ENCODE data around the gene ARHGAP35. TPM values are rescaled to one million over a fixed set of nuclear protein-coding genes. Genes with fewer than 3 reads are reported as not detected.
"Not testable (repeated sequence)": the region's sequence is repeated elsewhere in the genome, so short reads cannot be mapped to it uniquely, and the experiment has no call there.

The ARHGAP35 gene
- total RNA-seq, result 25.5 and 28.5 TPM in 2 replicates

DNA sequence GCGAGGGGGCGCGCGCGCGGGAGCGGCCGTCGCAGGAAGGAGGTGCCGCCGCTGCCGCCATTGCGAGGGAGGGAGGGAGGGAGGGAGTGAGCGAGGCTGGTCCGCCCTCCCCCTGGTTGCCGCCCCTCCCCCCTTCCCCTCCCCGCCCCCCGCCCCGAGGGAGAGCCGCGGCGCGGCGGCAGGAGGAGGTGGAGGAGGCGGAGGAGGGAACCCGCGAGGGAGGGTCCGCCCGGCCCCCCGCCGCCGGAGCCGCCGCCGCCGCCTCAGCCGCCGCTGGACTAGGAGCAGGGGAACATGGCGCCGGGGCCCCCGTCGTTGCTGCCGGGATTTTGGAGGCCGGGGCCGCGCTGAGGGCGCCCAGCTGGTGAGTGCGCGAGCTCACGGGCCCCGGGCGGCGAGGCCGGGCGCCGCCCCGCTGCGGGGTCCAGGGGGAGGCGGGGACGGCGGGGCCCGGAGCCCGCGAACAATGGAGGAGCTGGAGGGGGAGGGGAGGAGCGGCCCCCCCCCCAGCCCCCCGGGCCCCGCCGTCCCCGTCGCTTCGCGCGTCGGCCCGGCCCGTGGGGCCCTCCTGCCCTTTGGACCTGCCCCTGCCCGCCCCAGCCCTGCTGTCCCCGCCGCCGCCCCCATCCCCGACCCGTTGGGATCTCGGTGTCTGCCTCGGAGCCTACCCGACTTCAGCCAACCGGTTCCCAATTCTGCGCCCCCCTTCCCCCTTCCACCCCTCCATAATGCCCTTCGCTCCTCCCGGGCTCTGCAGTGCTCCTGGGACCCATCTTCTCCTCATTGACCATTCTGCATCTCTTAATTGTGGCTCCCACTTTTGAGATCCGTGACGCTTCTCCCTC, at the start of gene ARHGAP35:
TSS of gene ARHGAP35 (plus strand) at position 152 of the 845 bp plus-strand sequence. CDS start 57,679 bp downstream, outside the sequence.
- no peaks in the 10 kb centered on the region for H3K27me3 Mint-ChIP-seq (ENCODE audit: low read depth)
- intact Hi-C loops (cut with micrococcal nuclease), result loop anchor here (1.0 to 10.0 kb wide), 6 partner anchors 11 to 394 kb away; partner anchors contain the start of genes AP2S1, CALM3, CCDC9 and ZC3H4
- DNase-seq (ENCODE audit: low spot score), result no peak
- peaks cover 22% of the 10 kb centered on the region for H3K4me1 Mint-ChIP-seq (ENCODE audit: low read depth)
- peaks cover 20% of the 10 kb centered on the region for H3K36me3 Mint-ChIP-seq (ENCODE audit: low read depth)
- no peaks in the 10 kb centered on the region for H3K9me3 Mint-ChIP-seq
- peak within 1 kb of the TSS; percentile 80 for H3K4me3 Mint-ChIP-seq (ENCODE audit: low read depth)
- H3K27ac Mint-ChIP-seq, result peak within 1 kb of the TSS; percentile 85

DNA sequence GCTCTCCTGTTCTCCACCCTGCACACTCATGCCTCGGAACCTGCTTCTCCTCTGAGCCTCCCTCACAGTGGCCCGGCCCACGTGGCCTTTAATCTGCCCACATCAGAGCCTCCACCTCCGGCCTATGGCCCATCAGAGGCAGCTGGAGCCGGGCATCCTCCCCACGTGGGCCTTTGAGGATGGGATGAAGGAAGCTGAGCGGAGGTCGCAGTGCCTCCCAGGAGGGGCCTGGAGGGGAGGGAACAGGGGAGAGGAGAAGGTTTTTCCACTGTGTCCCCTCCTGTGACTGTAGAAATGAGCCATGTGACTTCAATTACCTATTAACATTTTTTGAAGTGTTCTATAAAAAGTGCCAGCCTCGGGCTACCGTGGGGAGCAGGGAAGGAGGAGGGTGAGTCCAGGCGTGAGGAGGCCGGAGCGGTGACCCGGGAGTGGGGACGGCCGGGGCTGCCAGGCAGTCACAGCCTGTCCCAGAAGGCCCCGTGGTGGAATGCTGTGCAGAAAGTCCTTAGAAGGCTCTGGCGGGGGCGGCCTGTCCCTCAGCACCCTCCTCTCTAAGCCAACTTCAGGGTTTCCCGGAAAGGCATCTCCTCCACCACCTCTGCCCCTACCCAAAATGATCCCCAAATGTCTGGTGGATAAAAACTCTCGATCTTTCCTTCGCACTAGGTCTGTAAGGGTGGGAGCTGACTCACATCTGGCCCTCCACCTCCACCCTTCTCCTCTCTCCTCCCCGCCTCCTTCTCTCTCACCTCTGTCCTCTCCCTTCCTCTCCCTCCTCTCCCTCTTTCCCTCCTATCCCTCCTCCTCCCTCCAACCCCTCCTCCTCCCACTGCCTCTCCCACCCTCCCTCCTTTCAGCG, 47.6 kb upstream of the ARHGAP35 start:
- no peaks in the 10 kb centered on the region for H3K27me3 Mint-ChIP-seq (ENCODE audit: low read depth)
- intact Hi-C loops (cut with micrococcal nuclease), result no loop called here
- H3K4me1 Mint-ChIP-seq (ENCODE audit: low read depth), result no peaks in the 10 kb centered on the region

DNA sequence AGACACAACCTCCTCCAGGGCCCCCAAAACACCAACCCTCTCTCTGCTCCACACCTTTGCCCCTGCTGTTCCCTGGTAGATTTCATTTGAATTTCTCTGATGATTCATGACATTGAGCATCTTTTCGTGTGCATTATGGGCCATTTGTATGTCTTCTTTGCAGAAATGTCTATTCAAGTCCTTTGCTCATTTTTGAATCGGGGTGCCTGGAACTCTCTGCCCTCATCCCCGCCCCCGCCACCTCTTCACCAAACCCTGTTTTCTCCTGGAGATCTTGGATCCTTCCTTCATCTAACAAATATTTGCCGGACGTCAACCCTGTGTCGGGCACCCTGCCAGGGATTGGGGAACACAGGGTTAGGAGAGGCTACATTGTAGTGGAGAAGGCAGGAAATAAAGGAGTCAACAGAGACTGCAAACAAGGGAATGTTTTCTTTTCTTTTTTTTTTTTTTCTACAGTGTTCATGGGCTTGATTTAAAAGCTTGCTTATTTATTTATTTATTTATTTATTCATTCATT, 46.9 kb upstream of the ARHGAP35 start:
- H3K36me3 Mint-ChIP-seq (ENCODE audit: low read depth), result no peaks in the 10 kb centered on the region
- no peak for DNase-seq (ENCODE audit: low spot score)
- no peak overlapping the region for H3K27ac Mint-ChIP-seq
- H3K9me3 Mint-ChIP-seq, result no peaks in the 10 kb centered on the region
- H3K4me1 Mint-ChIP-seq (ENCODE audit: low read depth), result peaks cover under 1% of the 10 kb centered on the region
- H3K4me3 Mint-ChIP-seq (ENCODE audit: low read depth), result no peak overlapping the region
- intact Hi-C loops (cut with micrococcal nuclease), result no loop called here
- no peaks in the 10 kb centered on the region for H3K27me3 Mint-ChIP-seq (ENCODE audit: low read depth)

More for the DNA sequence above, 47.6 kb upstream of the ARHGAP35 start:
- DNase-seq (ENCODE audit: low spot score), result no peak
- Mint-ChIP-seq H3K4me3 (ENCODE audit: low read depth) (no peak overlapping the region), H3K27ac (no peak overlapping the region), H3K9me3 (no peaks in the 10 kb centered on the region), H3K36me3 (ENCODE audit: low read depth) (no peaks in the 10 kb centered on the region)

DNA sequence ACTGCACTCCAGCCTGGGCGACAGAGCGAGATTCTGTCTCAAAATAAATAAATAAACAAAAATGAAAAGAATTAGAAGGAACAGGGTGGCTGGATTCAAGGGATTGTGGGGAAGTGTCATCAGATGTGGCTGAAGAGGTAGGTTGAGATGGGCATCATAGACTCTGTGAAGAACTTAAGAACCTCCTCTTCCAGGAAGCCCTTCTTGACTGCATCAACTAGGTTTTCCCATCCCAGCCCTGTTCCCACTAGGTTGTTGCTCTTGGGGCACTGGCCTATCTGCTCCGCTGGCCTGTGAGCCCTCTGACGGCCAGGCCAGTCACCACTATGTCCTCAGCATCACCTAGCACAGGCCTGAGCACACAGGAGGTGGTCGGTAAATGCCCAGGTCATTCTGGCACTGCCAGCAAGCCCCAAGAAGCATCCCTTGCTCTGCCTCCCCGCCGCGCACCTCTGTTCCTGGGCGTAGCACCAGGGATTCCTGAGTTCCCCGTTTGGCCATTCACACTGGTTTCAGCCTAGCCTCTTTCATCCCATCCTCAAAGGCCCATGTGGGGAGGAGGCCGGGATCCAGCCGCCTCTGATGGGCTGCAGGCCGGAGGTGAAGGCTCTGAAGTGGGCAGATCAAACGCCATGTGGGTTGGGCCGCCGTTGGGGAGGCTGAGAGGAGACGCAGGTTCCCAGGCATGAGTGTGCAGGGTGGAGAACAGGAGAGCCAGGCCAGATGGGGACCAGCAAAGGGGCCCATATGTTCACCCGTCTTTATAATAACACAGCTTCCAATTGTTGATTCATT, 44.8 kb upstream of the ARHGAP35 start:
- Mint-ChIP-seq H3K4me1 (ENCODE audit: low read depth) (peaks cover 18% of the 10 kb centered on the region), H3K27ac (no peak overlapping the region), H3K27me3 (ENCODE audit: low read depth) (no peaks in the 10 kb centered on the region), H3K4me3 (ENCODE audit: low read depth) (no peak overlapping the region), H3K9me3 (no peaks in the 10 kb centered on the region), H3K36me3 (ENCODE audit: low read depth) (no peaks in the 10 kb centered on the region)
- DNase-seq (ENCODE audit: low spot score), result no peak
- intact Hi-C loops (cut with micrococcal nuclease), result no loop called here

DNA sequence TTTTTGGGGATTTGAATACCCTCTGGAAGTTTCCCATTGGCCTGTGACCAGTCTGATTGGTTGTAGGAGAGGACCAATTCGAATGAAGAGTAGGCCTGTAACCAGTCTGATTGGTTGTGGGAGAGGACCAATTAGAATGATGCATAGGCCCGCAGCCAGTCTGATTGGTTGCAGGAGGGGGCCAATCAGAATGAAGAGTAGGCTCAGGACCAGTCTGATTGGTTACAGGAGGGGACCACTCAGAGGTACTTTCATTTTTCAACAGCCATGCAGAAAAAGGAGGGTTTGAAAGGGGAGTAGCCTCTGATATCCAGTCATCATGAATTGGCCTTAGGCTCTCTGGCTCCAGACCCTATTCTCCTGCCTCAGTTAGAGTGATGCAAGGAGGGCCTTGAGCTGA, 42.0 kb upstream of the ARHGAP35 start:
- Mint-ChIP-seq H3K9me3 (no peaks in the 10 kb centered on the region), H3K27me3 (ENCODE audit: low read depth) (no peaks in the 10 kb centered on the region), H3K4me3 (ENCODE audit: low read depth) (no peak overlapping the region), H3K27ac (no peak overlapping the region), H3K36me3 (ENCODE audit: low read depth) (no peaks in the 10 kb centered on the region), H3K4me1 (ENCODE audit: low read depth) (peaks cover 29% of the 10 kb centered on the region)
- DNase-seq (ENCODE audit: low spot score), result no peak
- intact Hi-C loops (cut with micrococcal nuclease), result no loop called here

DNA sequence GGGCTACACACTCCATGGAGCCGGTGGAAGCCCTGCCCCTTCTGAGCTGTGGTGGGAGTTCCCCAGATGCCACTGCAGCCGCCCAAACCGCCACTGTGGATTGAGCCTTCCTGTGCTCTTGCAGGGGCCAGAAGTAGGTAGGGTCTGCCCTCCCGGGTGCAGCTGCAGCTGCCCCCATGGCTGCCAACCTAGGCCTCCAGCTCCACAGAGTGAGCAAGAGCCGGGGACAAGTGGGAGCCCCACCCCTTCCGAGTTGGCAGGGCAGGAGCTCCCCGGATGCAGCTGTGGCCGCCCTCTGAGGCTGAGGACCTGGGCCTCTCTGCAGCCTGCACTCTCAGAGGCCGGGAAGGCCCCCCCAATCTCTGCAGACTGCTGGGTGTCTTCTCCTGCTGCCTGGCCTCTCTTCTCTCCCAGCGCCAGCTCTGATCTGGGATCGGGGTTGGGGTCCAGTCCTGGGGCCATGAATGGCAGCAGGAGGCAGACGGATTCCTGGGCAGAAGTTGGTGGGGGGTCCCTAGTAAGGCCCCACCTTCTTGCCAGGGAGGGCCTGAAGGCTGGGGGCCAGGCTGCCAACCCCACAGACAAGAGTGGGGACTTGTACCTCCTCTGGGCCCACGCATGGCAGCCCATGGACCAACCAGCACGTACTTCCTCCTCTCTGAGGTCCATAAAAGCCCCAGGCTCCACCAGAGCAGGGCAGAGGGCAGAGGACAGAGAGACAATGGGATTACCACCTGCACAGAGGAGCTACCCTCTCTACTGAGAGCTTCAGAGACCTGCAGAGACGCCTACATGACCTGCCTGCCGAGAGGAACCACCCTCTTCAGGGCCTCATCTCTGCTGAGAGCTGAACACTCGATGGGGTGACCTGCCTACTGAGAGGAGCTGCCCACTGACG, 39.0 kb upstream of the ARHGAP35 start:
- DNase-seq (ENCODE audit: low spot score), result peak; percentile 49
- Mint-ChIP-seq H3K9me3 (no peaks in the 10 kb centered on the region), H3K4me1 (ENCODE audit: low read depth) (peaks cover 37% of the 10 kb centered on the region), H3K27me3 (ENCODE audit: low read depth) (no peaks in the 10 kb centered on the region), H3K27ac (peak overlapping the region; percentile 46), H3K36me3 (ENCODE audit: low read depth) (no peaks in the 10 kb centered on the region), H3K4me3 (ENCODE audit: low read depth) (peak overlapping the region; percentile 5)
- intact Hi-C loops (cut with micrococcal nuclease), result loop anchor here (2.0 kb wide), 1 partner anchor 35 kb away; no protein-coding TSS in a partner anchor

DNA sequence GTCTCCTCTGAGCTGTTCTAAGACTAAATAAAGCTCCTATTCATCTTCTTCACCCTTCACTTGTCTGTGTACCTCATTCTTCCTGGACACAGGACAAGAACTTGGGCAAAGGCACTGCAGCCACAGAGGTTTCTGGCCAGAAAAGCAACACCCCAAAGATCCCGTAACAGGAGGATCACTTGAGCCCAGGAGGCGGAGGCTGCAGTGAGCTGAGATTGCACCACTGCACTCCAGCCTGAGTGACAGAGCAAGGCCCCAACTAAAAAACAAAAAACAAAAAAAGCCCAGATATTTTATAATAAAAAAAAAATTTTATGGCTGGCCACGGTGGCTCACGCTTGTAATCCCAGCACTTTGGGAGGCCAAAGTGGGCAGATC, 38.4 kb upstream of the ARHGAP35 start:
- H3K27me3 Mint-ChIP-seq (ENCODE audit: low read depth); H3K36me3 Mint-ChIP-seq (ENCODE audit: low read depth); intact Hi-C loops (cut with micrococcal nuclease); DNase-seq (ENCODE audit: low spot score); H3K9me3 Mint-ChIP-seq; H3K4me3 Mint-ChIP-seq (ENCODE audit: low read depth): not testable (repeated sequence)
- Mint-ChIP-seq H3K4me1 (ENCODE audit: low read depth) (peaks cover 37% of the 10 kb centered on the region), H3K27ac (peak overlapping the region; percentile 46)

DNA sequence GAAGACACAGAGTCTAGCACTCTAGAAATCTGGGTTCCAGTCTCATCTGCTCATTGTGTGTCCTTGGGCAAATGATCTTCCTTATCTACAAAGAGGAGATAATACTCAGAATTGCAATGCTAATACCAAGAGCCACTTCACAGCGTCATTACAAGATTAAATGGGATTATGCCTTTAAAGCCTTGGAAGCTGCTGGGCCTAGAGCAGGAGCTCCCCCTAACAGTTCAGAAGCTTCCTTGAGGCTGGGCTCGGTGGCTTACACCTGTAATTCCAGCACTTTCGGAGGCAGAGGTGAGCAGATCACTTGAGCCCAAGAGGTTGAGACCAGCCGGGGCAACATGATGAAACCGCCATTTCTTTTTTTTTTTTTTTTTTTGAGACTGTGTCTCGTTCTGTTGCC, 37.7 kb upstream of the ARHGAP35 start:
- Mint-ChIP-seq H3K27ac (no peak overlapping the region), H3K9me3 (no peaks in the 10 kb centered on the region), H3K27me3 (ENCODE audit: low read depth) (no peaks in the 10 kb centered on the region), H3K4me3 (ENCODE audit: low read depth) (no peak overlapping the region), H3K4me1 (ENCODE audit: low read depth) (peaks cover 37% of the 10 kb centered on the region), H3K36me3 (ENCODE audit: low read depth) (no peaks in the 10 kb centered on the region)
- intact Hi-C loops (cut with micrococcal nuclease), result no loop called here
- DNase-seq (ENCODE audit: low spot score), result no peak

DNA sequence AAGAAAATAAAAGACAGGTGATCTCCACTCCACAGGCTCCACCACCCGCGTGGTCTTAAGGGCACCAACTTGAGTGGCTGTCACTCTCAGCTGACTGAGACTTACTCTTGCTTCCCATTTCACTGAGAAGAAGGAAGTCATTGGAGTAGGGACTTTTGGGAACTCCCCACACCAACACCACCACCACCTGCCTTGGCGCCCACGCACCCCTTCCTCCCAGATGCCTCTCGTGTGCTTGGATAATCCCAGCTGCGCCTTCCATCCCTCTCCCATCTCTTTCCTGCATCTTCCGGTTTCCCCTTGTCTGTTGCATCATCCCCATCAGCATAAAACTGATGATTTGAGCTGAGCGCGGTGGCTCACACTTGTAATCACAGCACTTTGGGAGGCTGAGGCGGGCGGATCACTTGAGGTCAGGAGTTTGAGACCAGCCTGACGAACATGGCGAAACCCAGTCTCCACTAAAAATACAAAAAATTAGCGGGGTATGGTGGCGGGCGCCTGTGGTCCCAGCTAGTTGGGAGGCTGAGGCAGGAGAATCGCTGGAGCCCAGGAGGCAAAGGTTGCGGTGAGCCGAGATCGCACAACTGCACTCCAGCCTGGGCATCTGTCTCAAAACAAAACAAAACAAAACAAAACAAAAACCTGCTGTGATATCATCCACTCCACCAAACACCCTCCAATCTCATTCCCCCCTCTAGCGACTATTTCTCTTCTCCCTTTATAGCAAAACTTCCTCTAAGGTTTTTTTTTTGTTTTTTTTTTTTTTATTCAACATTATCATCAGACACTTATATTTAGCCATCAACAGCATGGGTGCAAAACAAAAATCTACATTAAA, 35.7 kb upstream of the ARHGAP35 start:
- Mint-ChIP-seq H3K4me3 (ENCODE audit: low read depth) (no peak overlapping the region), H3K9me3 (no peaks in the 10 kb centered on the region), H3K4me1 (ENCODE audit: low read depth) (peaks cover 30% of the 10 kb centered on the region), H3K27ac (no peak overlapping the region), H3K27me3 (ENCODE audit: low read depth) (no peaks in the 10 kb centered on the region), H3K36me3 (ENCODE audit: low read depth) (no peaks in the 10 kb centered on the region)
- intact Hi-C loops (cut with micrococcal nuclease), result loop anchor here (5.0 kb wide), 1 partner anchor 68 kb away; no protein-coding TSS in a partner anchor
- no peak for DNase-seq (ENCODE audit: low spot score)

DNA sequence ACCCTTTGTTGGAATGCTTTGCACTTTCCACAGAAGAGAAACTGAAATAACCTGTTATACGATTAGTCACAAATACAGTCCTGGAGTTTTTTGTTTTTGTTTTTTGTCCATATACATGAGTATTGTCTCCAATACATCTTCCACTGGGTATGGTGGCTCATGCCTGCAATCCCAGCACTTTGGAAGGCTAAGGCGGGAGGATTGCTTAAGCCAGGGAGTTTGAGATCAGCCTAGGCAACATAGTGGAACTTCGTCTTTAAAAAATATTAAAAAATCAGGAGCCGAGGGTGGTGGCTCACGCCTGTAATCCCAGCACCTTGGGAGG, 35.1 kb upstream of the ARHGAP35 start:
- no peak overlapping the region for H3K27ac Mint-ChIP-seq
- H3K9me3 Mint-ChIP-seq, result no peaks in the 10 kb centered on the region
- no peaks in the 10 kb centered on the region for H3K36me3 Mint-ChIP-seq (ENCODE audit: low read depth)
- H3K4me1 Mint-ChIP-seq (ENCODE audit: low read depth), result peaks cover 26% of the 10 kb centered on the region
- intact Hi-C loops (cut with micrococcal nuclease), result loop anchor here (5.0 kb wide), 1 partner anchor 68 kb away; no protein-coding TSS in a partner anchor
- H3K4me3 Mint-ChIP-seq (ENCODE audit: low read depth), result no peak overlapping the region
- no peak for DNase-seq (ENCODE audit: low spot score)
- peaks cover under 1% of the 10 kb centered on the region for H3K27me3 Mint-ChIP-seq (ENCODE audit: low read depth)

DNA sequence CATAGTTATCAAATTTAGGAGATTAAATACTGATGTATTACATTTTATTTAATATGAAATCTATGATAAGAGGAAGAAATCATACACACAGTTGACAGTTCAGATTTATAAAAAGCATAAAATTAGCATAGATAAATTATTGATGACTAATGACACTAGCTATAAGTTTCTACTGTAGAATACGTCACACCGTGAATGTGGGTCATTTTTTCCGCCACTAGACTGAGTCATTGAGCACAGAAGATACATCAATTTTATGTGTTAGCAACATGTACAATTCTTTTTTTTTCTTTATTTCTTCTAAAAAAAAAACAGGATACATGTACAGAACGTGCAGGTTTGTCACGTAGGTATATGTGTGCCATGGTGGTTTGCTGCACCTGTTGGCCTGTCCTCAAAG, 32.3 kb upstream of the ARHGAP35 start:
- H3K27me3 Mint-ChIP-seq (ENCODE audit: low read depth), result peaks cover 3% of the 10 kb centered on the region
- no peak for DNase-seq (ENCODE audit: low spot score)
- peaks cover 12% of the 10 kb centered on the region for H3K4me1 Mint-ChIP-seq (ENCODE audit: low read depth)
- H3K36me3 Mint-ChIP-seq (ENCODE audit: low read depth), result no peaks in the 10 kb centered on the region
- intact Hi-C loops (cut with micrococcal nuclease), result loop anchor here (5.0 kb wide), 1 partner anchor 71 kb away; no protein-coding TSS in a partner anchor
- H3K4me3 Mint-ChIP-seq (ENCODE audit: low read depth), result no peak overlapping the region
- H3K9me3 Mint-ChIP-seq, result no peaks in the 10 kb centered on the region
- no peak overlapping the region for H3K27ac Mint-ChIP-seq
